Measurements from ENCODE around the gene RMC1. TPM values are rescaled to one million over a fixed set of nuclear protein-coding genes. Genes with fewer than 3 reads are reported as not detected.

RMC1 gene
- total and polyA plus RNA-seq, 2 of the 13 experiments (the other 11 are each of a cell fraction or from before 2014, with no cell fraction given), result 9.4 to 19.5 TPM

DNA sequence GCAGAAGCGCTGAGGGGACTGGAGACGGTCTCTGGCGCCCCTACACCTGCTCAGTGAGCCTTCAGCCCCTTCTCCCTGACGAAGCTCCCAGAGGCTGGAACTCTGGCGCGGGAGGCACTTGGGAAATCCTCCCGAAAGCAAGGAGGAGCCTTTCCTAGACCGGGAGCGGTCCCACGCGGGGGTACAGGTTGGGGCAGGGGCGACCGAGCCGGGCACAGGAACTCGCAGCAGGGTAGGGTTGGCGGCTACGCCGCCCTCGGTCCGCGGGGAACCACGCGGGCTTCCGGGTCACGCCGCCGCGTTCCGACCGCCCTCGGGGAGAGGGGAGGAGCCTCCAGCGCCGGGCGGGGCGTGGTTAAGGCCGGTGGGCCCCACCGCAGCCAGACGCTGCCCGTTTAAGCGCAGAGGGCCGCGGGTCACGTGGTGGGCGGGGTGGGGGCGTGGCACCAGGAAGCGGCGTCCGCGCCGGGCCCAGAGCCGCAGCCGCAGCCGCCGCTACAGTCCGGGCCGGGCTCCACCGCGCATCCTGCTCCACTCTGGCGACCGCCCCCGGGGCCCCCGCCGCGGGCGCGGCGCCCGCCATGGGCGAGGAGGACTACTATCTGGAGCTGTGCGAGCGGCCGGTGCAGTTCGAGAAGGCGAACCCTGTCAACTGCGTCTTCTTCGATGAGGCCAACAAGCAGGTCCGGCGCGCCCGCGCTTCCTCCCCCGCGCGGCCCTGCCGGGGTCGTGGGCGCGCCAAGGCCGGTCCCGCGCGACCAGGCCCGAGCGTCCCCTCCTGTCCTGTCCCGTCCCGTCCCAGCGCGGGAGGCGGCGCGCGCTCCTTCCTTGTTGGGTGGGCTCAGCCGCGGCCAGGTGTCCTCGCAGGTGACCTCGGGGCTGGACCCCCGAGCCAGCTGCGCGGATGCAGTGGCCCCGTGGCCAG is at the start of gene RMC1 (continued):
- TF ChIP-seq, protein P1, sequence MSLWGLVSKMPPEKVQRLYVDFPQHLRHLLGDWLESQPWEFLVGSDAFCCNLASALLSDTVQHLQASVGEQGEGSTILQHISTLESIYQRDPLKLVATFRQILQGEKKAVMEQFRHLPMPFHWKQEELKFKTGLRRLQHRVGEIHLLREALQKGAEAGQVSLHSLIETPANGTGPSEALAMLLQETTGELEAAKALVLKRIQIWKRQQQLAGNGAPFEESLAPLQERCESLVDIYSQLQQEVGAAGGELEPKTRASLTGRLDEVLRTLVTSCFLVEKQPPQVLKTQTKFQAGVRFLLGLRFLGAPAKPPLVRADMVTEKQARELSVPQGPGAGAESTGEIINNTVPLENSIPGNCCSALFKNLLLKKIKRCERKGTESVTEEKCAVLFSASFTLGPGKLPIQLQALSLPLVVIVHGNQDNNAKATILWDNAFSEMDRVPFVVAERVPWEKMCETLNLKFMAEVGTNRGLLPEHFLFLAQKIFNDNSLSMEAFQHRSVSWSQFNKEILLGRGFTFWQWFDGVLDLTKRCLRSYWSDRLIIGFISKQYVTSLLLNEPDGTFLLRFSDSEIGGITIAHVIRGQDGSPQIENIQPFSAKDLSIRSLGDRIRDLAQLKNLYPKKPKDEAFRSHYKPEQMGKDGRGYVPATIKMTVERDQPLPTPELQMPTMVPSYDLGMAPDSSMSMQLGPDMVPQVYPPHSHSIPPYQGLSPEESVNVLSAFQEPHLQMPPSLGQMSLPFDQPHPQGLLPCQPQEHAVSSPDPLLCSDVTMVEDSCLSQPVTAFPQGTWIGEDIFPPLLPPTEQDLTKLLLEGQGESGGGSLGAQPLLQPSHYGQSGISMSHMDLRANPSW (CRISPR knock-in tag; IDR thresholded peaks at IDR 0.05; ENCODE audit: borderline replicate concordance), result peak; percentile 71; the same call in 1 of the 2 replicates
- TF ChIP-seq ZNF30 (CRISPR knock-in tag; IDR thresholded peaks at IDR 0.05) (no peak), POGZ (CRISPR knock-in tag; IDR thresholded peaks at IDR 0.05) (peak; percentile 84), ZBTB3 (CRISPR knock-in tag; IDR thresholded peaks at IDR 0.05; ENCODE audit: borderline replicate concordance, low read depth) (peak; percentile 33; the same call in 1 of the 2 replicates), ELF1 (CRISPR knock-in tag; IDR thresholded peaks at IDR 0.05) (peak; percentile 88), KDM3A (CRISPR knock-in tag; IDR thresholded peaks at IDR 0.05; ENCODE audit: low read depth) (peak; percentile 49; the same call in 1 of the 2 replicates), HES4 (CRISPR knock-in tag; IDR thresholded peaks at IDR 0.05; ENCODE audit: borderline replicate concordance) (no peak), YY1 (IDR thresholded peaks at IDR 0.05; ENCODE audit: insufficient read depth, insufficient replicate concordance, low read depth, low read length) (no peak), ZNF616 (CRISPR knock-in tag; IDR thresholded peaks at IDR 0.05; ENCODE audit: low read depth) (peak; percentile 80; the same call in 1 of the 2 replicates), HDAC1 (CRISPR knock-in tag; IDR thresholded peaks at IDR 0.05) (peak; percentile 85), MED8 (CRISPR knock-in tag; IDR thresholded peaks at IDR 0.05; ENCODE audit: insufficient replicate concordance) (peak; percentile 45), ZNF724P (CRISPR knock-in tag; IDR thresholded peaks at IDR 0.05; ENCODE audit: borderline replicate concordance) (peak; percentile 51; the same call in 1 of the 2 replicates), POLR2A (IDR thresholded peaks at IDR 0.05; ENCODE audit: insufficient read depth in 1 of 2, low read depth in 2 of 2, low read length in 2 of 2) (peak; percentile 88 to 93), ZNF563 (CRISPR knock-in tag; IDR thresholded peaks at IDR 0.05) (peak; percentile 59; the same call in 1 of the 2 replicates), CAMTA2 (CRISPR knock-in tag; IDR thresholded peaks at IDR 0.05; ENCODE audit: borderline replicate concordance) (0 out of 2 replicates have a peak, but pooled peaks have one; percentile 21), SNAI1 (CRISPR knock-in tag; IDR thresholded peaks at IDR 0.05; ENCODE audit: borderline replicate concordance) (0 out of 2 replicates have a peak, but pooled peaks have one; percentile 82), ZNF121 (CRISPR knock-in tag; IDR thresholded peaks at IDR 0.05) (peak; percentile 21; the same call in 1 of the 2 replicates)
- TF ChIP-seq, protein P2, sequence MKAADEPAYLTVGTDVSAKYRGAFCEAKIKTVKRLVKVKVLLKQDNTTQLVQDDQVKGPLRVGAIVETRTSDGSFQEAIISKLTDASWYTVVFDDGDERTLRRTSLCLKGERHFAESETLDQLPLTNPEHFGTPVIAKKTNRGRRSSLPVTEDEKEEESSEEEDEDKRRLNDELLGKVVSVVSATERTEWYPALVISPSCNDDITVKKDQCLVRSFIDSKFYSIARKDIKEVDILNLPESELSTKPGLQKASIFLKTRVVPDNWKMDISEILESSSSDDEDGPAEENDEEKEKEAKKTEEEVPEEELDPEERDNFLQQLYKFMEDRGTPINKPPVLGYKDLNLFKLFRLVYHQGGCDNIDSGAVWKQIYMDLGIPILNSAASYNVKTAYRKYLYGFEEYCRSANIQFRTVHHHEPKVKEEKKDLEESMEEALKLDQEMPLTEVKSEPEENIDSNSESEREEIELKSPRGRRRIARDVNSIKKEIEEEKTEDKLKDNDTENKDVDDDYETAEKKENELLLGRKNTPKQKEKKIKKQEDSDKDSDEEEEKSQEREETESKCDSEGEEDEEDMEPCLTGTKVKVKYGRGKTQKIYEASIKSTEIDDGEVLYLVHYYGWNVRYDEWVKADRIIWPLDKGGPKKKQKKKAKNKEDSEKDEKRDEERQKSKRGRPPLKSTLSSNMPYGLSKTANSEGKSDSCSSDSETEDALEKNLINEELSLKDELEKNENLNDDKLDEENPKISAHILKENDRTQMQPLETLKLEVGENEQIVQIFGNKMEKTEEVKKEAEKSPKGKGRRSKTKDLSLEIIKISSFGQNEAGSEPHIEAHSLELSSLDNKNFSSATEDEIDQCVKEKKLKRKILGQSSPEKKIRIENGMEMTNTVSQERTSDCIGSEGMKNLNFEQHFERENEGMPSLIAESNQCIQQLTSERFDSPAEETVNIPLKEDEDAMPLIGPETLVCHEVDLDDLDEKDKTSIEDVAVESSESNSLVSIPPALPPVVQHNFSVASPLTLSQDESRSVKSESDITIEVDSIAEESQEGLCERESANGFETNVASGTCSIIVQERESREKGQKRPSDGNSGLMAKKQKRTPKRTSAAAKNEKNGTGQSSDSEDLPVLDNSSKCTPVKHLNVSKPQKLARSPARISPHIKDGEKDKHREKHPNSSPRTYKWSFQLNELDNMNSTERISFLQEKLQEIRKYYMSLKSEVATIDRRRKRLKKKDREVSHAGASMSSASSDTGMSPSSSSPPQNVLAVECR (CRISPR knock-in tag; IDR thresholded peaks at IDR 0.05; ENCODE audit: borderline replicate concordance), result peak; percentile 96
- TF ChIP-seq, protein P3, sequence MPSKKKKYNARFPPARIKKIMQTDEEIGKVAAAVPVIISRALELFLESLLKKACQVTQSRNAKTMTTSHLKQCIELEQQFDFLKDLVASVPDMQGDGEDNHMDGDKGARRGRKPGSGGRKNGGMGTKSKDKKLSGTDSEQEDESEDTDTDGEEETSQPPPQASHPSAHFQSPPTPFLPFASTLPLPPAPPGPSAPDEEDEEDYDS (CRISPR knock-in tag; IDR thresholded peaks at IDR 0.05), result peak; percentile 31; the same call in 1 of the 2 replicates

Measured in HepG2 (cell line).